Measurements from ENCODE around the gene LILRB2.
"Not testable (repeated sequence)": the region's sequence is repeated elsewhere in the genome, so short reads cannot be mapped to it uniquely, and the experiment has no call there.

- TF ChIP-seq CTCF (IDR thresholded peaks at IDR 0.05; ENCODE audit: low read length); EZH2 (optimal IDR thresholded peaks at IDR 0.05; ENCODE audit: low read depth, low read length); EZH2phosphoT487 (IDR thresholded peaks at IDR 0.05; ENCODE audit: low read length): not testable (repeated sequence)
These were observed 2.9 kb downstream of the LILRB2 start for GRCh38 chr19:54278056-54278455.

All from MM.1S (cell line).